Measurements from ENCODE around the gene TJP2. TPM values are rescaled to one million over a fixed set of nuclear protein-coding genes. Genes with fewer than 3 reads are reported as not detected.
A peak's percentile ranks its signal among the peaks of the same experiment; 100 is the strongest.
"Not testable (repeated sequence)": the region's sequence is repeated elsewhere in the genome, so short reads cannot be mapped to it uniquely, and the experiment has no call there.

Gene TJP2
- total RNA-seq, 1 experiment from 2014 or later = 587 TPM

DNA sequence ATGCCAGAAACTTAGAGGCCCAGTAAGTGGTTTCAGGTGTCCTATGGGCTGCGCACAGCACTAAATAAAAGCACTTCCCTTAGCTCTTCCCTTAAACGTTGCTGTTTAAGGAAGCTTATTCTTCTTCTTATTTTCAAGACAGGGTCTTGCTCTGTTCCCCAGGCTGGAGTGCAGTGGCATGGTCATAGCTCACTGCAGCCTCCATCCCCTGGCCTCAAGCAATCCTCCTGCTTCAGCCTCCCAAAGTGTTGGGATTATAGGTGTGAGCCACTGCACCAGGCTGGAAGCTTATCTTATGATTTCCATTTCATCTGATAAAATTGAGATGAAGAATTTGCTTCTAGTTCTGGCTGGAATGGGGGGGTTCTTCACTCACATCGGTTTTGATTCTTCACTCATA is 15.6 kb upstream of the TJP2 start:
- no peak for DNase-seq (ENCODE audit: low spot score)

DNA sequence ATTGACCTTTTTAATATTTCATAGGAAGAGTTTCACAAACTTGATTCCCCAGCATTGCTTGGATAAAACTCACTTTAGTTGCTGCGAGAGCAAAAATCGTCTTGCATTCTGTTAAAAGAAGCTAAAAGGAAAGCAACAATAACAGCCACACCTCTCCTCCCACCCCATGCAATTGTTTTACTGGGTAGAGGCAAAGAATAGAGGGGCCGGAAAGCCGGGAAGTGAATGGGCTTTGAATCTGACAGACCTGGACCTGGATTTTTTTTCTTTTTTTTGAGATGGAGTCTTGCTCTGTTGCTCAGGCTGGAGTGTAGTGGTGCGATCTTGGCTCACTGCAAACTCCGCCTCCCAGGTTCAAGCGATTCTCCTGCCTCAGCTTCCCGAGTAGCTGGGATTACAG is 9.5 kb upstream of the TJP2 start:
- DNase-seq (ENCODE audit: low spot score) = not testable (repeated sequence)

DNA sequence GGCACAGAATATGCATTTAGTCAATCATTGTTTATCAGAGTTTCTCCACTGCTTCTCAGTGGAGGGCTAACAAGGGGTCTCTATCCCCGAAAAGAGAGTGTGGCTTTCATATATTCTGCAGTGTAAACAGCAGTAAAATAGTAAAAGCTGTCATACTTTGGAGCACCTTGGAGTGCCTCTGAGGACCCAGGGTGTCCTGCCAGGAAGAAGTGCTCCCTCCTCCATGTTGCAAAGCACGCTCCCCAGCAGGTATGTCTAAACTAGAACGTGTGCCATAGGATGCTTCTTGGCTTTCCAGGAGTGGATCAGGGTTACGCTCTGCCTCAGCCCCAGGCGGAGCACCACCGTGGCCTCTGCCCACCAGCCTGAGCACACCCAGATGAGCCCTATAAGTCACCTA is 8.5 kb upstream of the TJP2 start:
- no peak for DNase-seq (ENCODE audit: low spot score)

DNA sequence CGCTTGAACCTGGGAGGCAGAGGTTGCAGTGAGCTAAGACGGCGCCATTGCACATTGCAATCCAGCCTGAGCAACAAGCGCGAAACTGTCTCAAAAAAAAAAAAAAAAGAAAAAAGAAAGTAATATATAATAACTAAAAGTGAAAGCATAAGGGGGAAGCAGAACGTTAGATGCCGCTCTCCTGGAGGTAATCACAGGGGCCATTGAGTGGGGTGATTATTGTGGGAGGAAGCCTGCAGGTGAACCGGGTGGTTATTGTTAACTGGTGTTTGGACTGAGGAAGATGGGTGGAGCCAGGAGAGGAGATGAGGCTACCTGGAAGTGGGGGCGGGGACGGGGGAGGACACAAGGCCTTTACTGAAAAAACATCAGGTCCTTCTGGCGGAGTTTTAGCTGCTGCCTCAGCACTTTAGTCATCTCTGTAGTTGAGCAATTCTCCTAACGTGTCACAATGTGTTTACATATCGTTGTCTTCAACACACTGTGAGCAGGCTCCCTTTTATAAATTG is 5.3 kb upstream of the TJP2 start:
- DNase-seq (ENCODE audit: low spot score) = no peak

DNA sequence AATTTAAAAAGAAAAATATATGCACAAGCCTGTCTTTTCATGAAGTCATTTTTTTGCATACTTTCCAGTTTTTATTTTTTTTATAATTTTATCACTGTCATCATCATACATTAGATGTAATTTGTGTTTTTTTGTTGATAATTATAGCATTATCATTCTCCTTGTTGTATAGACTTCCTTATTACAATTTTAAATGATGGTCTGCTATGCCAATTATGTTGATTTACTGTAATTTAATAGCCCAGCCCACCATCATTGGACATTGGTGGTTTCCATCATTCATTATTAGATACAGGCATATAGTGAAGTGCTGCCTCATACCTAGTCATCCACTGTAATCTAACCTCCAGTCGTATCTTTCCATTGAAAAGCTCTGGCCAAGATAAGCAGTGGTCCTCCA is 3.8 kb upstream of the TJP2 start:
- DNase-seq (ENCODE audit: low spot score) = no peak

DNA sequence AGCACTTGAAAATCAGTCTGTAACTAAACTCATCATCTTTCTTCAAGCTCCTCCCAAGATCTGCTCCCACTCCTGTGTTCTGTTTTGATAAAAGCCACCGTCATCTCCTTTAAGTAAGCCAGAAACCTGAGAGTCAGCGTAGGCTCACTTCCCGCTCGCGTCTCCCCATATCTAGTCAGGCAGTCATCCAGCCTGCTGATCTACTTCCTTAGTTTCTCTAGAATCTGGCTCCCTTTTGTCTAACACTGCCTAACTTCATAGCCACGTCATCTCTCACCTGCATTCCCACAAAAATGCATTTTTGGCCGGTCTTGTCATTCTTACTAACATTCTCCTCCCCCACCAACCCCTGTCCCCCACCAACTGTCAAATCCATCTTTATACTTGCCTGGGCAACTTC is 3.0 kb upstream of the TJP2 start:
- no peak for DNase-seq (ENCODE audit: low spot score)

DNA sequence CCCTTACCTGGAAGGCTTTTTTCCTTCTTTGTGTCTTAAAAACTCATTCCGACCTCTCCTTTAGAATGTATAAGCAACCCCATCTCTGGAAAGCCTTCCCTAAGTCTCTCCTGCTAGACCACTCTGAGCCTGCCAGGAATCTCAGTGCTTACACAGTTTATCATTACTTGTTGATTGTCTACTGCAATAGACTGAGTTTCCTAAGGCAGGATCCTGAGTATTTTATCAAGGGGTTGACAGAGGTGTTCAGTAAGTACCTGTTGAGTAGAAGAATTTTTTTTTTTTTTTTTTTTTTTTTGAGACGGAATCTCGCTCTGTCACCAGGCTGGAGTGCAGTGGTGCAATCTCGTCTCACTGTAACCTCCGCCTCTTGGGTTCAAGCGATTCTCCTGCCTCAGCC is 2.6 kb upstream of the TJP2 start:
- no peak for DNase-seq (ENCODE audit: low spot score)

DNA sequence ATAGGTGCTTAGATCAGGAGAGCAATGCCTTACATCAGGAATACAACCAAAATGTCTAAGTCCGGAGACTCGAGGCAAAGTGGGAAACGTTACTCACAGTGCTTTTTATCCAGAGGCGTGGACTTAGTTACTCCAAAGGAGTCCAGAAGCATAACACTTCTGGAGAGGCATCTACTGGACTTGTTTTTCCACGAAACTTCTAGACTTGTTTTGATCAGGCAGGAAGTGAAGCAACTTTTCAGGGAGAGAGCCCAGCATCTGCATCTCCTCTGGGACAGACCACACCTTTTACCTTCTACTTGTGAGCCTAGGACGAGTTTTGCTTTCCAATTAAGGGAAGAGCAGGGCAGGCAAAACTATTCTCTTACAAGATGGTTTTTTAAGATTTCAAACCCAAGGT is 1.2 kb upstream of the TJP2 start:
- DNase-seq (ENCODE audit: low spot score) = no peak

DNA sequence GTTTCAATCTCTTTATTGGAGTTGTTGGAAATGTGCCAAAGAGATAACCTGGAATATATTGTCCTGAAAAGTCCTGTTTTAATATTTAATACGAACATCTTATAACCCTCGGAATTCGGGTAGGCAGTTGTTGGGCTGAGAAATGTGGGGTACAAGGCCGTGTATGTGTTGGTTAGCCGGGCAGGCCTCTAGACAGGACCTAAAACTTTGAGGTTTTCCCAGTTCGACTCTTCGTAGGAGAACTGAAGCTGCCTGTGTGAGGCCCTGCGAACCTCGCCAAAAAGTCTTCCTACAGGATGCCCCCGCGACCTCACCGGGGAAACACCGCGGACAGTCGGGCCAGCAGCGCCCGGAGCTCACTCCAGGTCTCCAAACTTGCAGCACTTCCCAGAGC is 583 bp upstream of the TJP2 start:
- no peak for DNase-seq (ENCODE audit: low spot score)

DNA sequence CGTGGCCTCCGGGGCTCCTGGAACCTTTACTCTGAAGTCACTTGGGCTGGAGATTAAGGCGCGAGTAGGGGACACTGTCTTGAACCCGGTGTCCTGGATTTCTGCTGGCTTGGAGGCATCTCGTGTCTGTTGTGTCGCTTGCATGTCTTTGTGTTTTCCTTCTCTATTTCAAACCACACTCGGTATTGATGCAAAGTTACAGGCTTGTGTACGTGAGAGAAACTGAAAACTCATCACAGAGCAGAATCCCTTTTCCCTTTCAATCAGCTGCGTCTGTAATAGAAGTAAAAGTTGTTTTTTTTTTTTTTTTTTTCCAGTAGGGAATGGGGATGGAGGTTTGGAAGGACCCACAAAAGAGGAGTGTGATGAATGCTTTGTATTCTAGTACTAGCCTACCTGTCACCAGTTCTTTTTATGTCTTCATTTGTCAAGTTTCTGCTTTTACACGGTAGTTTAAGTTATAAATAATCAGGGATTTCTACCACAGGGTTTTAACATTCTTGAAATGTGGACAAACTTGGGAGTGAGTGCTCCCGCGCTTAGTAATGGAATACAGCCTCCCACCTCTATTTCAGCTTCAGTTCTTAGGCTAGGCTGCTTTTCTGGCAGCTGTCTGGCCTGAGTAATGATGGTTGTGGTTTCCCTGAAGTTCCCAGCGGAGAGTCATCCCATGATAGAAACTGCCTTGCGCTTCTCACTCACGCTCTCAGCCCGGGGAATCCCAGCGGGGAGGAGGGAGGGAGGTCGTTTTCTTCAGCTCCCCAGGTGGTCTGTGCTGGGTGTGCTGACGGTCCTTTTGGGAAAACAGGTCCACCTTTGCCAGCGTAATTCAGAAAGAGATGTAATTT is 763 bp downstream of the TJP2 start:
- DNase-seq (ENCODE audit: low spot score) = no peak

DNA sequence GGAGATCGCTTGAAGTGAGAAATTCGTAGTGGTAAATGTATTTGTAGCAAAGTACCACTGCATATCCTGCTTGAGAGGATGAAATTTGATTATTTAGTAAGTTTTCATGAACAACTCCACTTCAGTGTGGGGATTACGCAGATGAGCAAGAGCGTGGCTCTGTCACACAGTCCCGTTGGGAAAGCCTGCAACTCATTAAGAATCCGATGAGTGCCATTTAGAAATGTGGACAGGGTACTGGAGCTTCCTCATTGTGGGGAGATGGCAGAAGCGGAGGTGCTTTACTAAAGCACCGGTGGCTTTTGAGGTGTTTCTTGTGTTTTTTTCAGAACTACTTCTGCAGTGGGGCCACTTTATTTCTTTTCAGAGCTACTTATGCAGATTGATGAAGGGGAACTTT is 1.4 kb downstream of the TJP2 start:
- DNase-seq (ENCODE audit: low spot score) = no peak

DNA sequence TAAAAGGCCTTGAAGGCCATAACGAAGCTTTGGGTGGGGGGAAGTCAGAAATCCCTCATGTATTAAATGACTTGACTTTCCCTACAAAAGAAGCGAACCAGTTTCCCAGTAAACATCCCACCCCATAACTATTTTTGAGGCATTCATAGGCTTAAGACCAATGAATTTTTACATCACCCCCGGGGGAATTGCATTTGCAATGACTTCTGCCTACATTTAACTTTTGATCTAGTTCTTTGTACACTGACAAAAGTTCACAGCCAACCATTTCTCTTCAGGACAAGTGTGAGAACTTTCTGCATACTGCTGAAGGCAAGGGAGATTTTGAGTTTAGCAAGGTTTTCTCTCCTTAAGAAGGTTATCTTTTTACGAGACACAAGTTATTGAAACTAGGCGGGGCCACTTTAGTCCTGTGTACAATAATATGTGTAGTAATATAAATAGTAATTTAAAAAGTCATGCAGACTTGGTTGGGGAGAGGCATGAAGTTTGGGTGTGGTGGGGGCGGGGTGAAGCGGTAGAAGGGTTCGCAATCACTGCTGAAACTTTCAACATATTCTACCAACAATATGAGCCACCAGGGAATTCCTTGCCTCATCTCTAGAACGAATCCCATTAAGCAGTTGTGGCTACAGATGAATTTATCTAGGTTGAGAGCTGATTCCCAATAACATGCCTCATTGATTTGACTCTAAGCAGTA is 2.5 kb downstream of the TJP2 start:
- no peak for DNase-seq (ENCODE audit: low spot score)

DNA sequence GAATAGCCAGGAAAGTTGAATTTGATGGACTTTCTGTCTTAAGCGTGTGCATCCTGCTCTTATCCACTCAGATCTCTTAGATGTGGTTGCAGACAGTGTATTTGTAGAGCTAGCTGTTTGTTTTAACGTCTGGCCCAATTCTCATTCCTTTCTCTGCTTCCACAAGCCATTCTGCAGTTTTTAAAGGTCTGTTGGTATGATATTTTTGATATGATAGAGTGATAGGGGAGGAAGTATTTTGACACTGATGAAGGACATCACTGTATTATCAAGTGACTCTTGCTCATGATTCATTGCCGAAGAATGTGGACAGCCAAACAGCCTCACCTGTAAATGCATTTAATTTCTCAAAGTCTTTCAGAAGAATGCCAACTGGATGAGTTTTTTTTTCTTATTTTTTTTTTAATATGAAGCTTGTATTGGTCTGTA is 4.5 kb downstream of the TJP2 start:
- DNase-seq (ENCODE audit: low spot score) = peak; percentile 53

DNA sequence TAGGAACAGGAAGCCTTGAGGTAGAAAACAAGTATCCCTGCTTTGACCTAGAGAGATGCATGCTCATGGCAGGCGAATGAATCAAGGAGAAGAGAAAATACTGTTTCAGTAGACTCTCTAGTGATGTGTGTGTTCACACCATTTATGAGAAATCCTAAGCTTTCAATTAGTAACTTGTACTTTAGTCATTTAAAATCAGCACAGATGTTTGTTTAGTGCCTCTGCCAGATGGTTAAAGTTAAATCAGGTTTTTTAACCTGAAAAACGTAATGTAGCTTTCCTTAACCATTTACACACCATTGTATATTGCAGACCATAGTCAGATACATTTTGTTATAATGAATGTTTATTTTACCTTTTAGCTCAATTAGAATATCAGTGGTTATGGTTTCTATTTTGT is 5.0 kb downstream of the TJP2 start:
- DNase-seq (ENCODE audit: low spot score) = no peak

DNA sequence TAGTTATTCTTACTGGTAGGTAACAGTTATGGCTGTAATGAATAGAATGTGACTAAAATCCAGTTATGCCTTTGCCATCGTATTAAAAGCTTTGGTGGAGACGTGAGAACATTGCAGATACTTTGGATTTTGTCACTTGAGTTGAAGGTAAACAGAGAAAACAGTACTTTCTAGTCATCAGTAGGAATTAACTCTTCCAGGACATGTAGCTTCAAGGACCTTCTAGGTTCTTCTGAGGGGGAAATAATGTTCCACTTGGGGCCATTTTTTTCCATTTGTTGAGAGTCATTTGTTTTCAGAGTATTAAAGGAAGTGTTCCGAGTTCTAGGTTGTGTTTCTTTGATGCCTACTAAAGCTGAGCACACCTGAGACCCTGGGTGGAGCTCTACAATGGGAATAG is 6.1 kb downstream of the TJP2 start:
- DNase-seq (ENCODE audit: low spot score) = no peak

DNA sequence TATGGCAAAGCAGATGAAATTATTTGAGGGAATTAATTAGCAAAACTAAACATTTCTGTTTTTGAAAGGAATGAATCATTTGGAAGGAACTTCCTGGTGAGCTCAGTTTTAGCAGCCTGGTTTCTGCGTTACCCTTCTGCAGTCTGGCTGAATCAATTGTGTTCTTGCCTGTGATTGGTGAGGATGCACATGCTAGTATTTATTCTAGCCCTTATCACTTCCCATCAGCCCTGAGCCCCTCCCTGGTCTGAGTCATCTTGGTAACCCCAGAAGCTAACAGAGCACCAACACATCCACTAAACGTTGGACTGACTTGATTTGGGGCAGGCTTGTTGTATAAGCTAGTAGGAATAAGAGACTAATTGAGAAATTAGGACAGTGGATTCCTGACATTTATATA is 6.6 kb downstream of the TJP2 start:
- DNase-seq (ENCODE audit: low spot score) = peak; percentile 92

DNA sequence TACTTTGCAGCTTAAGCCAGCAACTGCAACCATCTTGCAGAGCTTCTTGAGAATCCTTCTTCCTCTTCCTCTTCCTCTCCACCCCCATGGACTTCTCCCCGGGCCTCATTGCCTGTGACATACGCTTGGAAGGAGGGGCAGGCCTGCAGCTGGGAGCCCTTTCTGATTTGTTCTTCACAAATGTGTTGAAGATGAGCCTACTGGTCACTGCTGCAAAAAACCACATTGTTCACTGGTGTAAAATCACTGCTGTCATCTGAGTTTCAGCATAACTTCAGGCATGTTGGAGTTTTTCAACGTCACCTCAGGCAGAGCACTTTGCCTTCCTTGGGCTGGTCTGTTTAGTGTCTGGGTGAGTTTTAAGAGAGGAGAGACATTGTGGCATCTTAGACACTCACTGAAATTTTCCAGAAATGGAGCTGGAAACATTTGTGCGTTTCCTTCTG is 7.9 kb downstream of the TJP2 start:
- no peak for DNase-seq (ENCODE audit: low spot score)

DNA sequence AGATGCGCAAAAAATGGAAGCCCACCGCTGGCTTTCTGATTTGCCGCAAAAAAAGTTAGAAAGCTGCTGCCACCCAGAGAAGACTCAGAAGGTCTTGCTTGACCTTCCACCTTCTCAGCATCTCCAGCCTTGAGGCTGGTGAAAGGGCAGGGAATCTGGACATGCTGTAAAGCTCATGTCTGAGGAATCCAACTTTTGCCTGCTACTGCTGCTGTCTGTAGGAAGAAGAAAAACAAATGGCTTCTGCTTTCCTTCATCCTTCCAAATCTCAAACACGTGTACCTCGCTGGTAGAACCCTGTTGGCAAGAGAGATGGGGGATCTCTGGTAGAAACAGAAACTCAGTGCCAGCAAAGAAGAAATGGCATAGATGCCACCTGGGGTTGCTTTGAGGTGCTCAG is 10.2 kb downstream of the TJP2 start:
- no peak for DNase-seq (ENCODE audit: low spot score)

DNA sequence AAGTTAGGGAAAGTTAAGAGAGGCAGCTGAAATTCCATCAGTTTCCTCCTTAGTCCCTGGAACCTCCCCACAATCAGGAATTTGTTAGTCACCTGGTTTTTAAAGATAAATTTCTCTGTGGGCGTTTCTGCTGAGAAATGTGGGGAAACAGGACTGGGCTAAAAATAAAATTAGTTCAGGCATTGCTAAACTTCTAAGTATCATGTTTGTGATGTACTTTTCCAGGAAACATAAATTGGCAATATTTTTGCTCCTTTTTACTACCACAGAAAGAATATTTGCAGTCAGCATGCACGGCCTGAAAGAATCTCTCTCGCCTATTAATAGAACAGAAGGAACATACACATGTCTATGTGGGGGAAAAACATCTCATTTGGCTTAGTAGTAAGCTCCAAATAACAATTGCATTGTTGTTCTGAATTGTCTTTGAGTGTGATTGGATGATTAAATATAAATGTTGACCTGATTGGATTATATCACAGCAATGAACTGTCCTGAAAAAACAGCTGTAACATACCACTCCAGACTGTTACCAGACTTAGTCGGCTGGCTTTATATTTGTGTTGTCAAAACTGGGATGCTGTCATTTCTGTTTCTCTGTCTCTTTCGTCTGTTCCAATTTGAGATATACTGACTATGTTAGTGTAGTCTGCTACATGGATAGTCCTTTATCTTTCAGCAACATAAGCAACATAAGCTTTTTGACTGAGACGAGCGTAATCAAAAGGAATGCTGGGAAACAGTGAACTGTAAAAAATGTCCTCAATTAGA is 12.9 kb downstream of the TJP2 start:
- DNase-seq (ENCODE audit: low spot score) = no peak

DNA sequence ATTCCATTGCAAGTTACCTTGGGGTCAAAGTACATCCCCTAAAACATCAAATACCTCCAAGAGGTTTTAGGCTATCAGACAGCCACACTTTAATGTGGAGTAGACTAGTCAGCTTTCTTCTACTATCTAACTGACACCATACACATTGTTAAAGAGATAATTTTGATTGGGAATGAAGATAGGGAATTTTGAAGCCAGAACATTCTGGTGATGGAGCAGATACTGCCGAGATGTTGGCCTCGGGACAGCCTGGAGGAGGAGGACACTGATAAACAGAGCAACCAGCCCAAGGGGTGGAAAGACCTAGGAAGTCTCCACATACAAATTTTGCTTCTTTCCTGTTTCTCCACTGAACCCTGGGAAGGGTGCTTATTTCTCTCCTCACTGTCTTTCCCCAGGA is 14.9 kb downstream of the TJP2 start:
- no peak for DNase-seq (ENCODE audit: low spot score)

DNA sequence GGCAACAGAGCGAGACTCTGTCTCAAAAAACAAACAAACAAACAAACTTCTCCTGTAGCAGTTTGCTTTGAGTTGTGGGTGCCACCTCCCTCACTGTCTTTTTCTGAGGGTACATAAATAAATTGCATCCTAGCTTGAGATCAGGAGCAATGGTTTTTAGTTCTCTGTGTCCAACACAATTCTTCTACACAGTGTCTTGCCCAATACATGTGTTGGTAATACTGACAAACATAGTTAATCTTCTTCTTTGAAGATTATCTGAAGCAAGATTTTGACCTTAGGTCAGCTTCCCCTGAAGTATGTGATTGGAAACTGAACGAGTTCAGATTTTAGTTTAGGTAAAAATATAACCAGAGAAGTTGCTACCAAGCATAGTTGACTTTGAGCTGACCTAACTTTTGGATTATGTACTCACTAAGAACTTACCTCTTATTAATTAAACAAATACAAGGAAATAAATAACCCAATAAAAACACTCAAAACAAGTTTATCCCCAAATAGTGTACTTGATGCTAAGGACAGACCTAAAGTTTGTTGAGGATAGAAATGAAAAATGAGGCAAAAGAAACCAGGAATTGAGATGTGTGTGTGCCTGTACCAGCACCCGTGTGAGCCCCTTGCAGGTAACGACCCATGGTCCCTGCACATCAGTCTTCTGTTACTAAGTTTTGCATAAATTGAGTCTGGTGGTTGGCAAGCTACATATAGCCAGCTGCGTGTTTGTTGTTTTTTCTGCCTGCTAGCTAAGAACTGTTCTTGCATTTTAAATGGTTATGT is 16.2 kb downstream of the TJP2 start:
- DNase-seq (ENCODE audit: low spot score) = no peak

DNA sequence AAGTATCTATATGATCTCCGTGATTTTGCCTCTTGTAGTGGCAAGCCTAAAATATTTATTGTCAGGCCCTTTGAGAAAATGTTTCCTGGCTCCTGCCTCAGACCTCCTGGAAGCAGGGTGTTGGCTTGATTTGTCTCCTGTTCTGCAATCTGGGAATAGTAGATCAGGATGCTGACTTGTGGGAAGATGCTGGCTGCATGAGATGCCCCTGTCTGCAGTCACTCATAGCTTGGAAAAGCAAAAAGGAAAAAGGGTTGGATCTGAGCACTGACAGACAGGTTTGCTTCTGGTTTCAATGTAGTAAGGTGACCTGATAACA is 16.7 kb downstream of the TJP2 start:
- no peak for DNase-seq (ENCODE audit: low spot score)
